GM15510 (cell line): ENCODE results near the gene ANKRD33B.

Experiments used
- POLR2A ChIP-seq: IDR thresholded peaks from 3 replicates; pipeline ENCODE4 v1.6.1; 2011; ENCODE audit warnings: borderline replicate concordance; ENCODE audit not compliant: insufficient read length; ENCODE audit errors: extremely low read depth

The ANKRD33B gene

GRCh38 chr5:10672146-10673016 is 108.5 kb downstream of the ANKRD33B start:
- no peak for TF ChIP-seq POLR2A

DNA sequence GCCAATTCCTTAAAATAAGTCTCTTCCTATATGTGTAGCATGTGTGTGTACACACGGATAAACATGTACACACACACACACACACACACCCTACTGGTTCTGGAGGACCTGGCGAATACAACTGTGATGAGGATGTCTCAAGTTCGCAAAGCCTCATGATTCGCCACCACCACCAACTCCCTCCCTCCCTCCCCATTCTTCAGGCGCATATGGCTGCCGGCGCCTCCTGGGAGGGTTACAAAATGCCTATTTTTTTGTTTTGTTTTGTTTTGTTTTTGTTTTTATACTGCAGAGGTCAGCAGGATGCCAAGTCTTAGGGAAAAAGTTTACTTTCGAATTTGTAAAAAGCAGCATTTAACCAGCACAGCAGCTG is 109.1 kb downstream of the ANKRD33B start:
- TF ChIP-seq POLR2A = no peak

- TF ChIP-seq POLR2A = no peak
Observed at GRCh38 chr5:10673407-10673806, 109.5 kb downstream of the ANKRD33B start.

DNA sequence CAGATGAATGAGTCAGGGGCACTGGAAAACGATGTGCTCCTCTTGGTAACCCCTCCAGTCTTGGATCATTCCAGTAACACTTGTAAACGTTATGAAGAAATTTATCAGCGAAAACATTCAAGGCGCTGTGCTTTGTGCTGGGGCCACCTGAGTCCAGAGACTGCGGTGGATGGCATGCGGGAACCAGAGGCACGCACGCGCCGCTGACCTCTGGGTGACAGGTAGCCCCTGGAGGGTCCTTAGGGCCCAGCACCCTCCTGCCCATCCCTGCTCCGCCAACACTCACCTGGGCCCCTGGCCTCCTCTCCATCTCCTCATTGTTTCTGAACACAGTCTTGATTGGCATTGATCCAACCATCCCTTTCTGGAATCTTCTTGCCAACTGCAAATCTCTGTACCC is 110.2 kb downstream of the ANKRD33B start:
- TF ChIP-seq POLR2A = no peak

DNA sequence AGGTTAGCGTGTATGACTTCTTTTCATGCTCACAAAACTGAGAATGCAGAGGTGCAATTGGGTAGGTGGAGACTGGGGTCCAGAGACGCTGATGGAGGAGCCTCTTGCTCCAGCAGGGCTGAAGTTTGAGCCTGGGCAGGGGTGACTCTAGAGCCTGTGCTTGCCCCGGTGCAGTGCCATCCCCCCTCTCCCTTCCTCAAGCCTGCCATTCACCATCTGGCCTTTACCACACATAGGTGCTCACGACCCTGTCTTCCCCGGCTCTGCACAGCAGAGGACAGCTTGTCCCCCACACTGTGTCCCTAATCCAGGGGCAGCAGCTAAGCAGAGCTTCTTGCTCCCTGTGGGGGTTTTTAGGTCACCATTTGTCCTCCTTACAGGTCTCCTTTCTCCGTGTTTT is 110.7 kb downstream of the ANKRD33B start:
- TF ChIP-seq POLR2A = no peak

DNA sequence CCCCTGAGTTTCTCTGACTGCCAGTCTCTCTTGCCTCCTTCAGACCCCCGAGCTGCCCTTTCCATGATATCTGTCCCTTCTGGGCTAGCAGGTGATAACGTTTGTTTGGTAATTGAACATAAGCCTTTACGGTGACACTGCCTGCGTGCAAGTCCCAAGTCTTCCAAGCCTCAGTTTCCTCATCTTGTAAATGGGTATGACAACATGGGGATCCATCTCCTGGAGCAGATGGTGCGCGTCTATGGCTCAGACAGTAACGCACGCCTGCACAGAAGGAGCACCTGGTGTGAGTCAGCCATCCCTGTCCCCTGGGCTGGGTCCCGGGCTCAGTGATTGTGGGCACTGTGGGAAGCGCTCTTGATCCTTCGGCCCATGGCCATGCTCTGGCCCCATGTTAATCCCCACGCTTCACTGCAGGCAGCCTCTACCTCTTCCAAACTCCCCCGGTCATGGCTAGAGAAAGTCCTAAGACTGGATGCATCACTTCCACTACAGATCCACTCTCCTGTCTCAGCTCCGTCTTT is 111.4 kb downstream of the ANKRD33B start:
- TF ChIP-seq POLR2A = no peak

GRCh38 chr5:10676224-10676623 is 112.4 kb downstream of the ANKRD33B start:
- TF ChIP-seq POLR2A = no peak

DNA sequence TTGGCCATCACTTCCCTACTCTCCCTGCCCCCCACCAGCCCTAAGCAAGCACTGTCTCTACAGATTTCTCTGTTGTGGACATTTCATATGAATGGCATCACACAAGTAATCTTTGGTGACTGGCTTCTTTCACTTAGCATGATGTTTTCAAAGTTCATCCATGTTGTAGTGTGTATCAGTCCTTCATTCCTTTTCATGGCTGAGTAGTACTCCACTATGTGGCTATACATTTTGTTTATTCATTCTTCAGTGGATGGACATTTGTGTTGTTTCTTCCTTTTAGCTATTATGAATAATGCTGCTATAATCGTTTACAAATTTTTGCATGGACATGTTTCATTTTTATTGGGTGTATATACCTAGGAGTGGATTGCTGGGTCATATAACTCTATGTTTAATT is 113.1 kb downstream of the ANKRD33B start:
- no peak for TF ChIP-seq POLR2A

DNA sequence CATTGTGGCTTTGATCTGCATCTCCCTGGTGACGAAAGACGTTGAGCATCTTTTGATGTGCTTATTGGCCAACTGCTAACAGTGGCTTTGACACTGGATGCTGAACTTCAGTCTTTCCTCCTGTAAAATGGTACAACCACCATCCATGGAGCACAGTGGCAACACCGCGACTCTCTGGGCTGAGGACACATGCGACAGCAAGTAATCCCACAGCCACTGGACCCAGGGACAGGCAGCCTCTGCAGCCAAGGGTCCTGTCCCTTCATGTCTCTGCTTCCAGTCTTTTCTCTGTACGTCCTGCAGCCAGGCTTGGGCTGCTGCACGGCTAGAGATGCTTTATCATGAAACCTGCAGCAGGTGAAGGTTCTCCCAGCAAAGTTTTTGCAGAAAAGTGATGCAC is 113.7 kb downstream of the ANKRD33B start:
- no peak for TF ChIP-seq POLR2A

GRCh38 chr5:10678244-10678643 is 114.4 kb downstream of the ANKRD33B start:
- no peak for TF ChIP-seq POLR2A

- no peak for TF ChIP-seq POLR2A
Observed at GRCh38 chr5:10679336-10679988, 115.6 kb downstream of the ANKRD33B start.

GRCh38 chr5:10680876-10681481 is 117.1 kb downstream of the ANKRD33B start:
- no peak for TF ChIP-seq POLR2A

DNA sequence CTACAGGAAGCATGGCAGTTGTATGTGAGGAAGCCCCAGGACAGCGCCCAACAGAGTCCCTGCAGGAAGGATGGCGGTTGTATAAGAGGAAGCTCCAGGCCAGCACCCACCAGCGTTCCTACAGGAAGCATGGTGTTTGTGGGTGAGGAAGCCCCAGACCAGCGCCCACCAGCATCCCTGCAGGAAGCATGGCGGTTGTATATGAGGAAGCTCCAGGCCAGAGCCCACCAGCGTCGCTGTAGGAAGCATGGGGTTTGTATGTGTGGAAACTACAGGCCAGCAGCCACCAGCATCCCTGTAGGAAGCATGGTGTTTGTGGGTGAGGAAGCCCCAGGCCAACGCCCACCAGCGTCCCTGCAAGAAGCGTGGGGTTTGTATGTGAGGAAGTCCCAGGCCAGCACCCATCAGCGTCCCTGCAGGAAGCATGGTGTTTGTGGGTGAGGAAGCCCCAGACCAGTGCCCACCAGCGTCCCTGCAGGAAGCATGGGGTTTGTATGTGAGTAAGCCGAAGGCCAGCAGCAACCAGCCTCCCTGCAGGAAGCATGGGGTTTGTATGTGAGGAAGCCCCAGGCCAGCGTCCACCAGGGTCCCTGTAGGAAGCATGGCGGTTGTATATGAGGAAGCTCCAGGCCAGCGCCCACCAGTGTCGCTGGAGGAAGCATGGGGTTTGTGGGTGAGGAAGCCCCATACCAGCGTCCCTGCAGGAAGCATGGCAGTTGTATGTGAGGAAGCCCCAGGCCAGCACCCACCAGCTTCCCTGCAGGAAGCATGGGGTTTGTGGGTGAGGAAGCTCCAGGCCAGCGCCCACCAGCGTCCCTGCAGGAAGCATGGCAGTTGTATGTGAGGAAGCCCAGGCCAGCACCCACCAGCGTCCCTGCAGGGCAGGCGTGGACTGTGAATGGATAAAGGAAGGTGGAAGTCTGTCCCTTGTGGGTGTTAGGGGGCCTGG is 118.1 kb downstream of the ANKRD33B start:
- TF ChIP-seq POLR2A = no peak

- no peak for TF ChIP-seq POLR2A
Observed at GRCh38 chr5:10682801-10683525, 119.1 kb downstream of the ANKRD33B start.
